Smooth muscle cell (in vitro differentiated cells): ENCODE results near the gene FSTL5. TPM values are rescaled to one million over a fixed set of nuclear protein-coding genes. Genes with fewer than 3 reads are reported as not detected.

Experiments used
- DNase-seq: peaks from one replicate; lab custom pipeline; 2025; ENCODE audit not compliant: unreplicated experiment; lab: John Stamatoyannopoulos, UW
- H2AFZ ChIP-seq: fragments of 200-600 bp; sonication (generic); 2 replicates; pipeline ENCODE4 v1.6.0; 2016; ENCODE audit warnings: antibody characterized with exemption, low read depth, mild to moderate bottlenecking
- H3F3A ChIP-seq: fragments of 200-600 bp; sonication (generic); 2 replicates; pipeline ENCODE4 v1.6.0; 2017; ENCODE audit warnings: antibody characterized with exemption, low read depth
- H3K27ac ChIP-seq: fragments of 200-600 bp; sonication (generic); 2 replicates; pipeline ENCODE4 v1.5.1; 2016; ENCODE audit warnings: low read depth, mild to moderate bottlenecking
- H3K27me3 ChIP-seq: fragments of 200-600 bp; sonication (generic); 2 replicates; pipeline ENCODE4 v1.6.1; 2016; ENCODE audit warnings: low read depth, mild to moderate bottlenecking
- H3K36me3 ChIP-seq: fragments of 200-600 bp; sonication (generic); 2 replicates; pipeline ENCODE4 v1.5.1; 2016; ENCODE audit warnings: low read depth
- H3K4me1 ChIP-seq: fragments of 200-600 bp; sonication (generic); 2 replicates; pipeline ENCODE4 v1.5.1; 2016; ENCODE audit warnings: low read depth
- H3K4me2 ChIP-seq: fragments of 200-600 bp; sonication (generic); 2 replicates; pipeline ENCODE4 v1.6.0; 2016; ENCODE audit warnings: mild to moderate bottlenecking
- H3K4me3 ChIP-seq: fragments of 200-600 bp; sonication (generic); 2 replicates; pipeline ENCODE4 v1.5.1; 2016; ENCODE audit warnings: mild to moderate bottlenecking
- H3K79me2 ChIP-seq: fragments of 200-600 bp; sonication (generic); 2 replicates; pipeline ENCODE4 v1.6.0; 2016; ENCODE audit warnings: low read depth, mild to moderate bottlenecking
- H3K9ac ChIP-seq: fragments of 200-600 bp; sonication (generic); 2 replicates; pipeline ENCODE4 v1.6.0; 2016; ENCODE audit warnings: low read depth
- H3K9me3 ChIP-seq: fragments of 200-600 bp; sonication (generic); replicated peaks from 2 replicates; pipeline ENCODE4 v1.5.1; 2016; ENCODE audit warnings: low read depth
- H4K20me1 ChIP-seq: fragments of 200-600 bp; sonication (generic); 2 replicates; pipeline ENCODE4 v1.6.0; 2016; ENCODE audit warnings: low read depth
- WGBS: methylation state at CpG from one replicate; pipeline ENCODE4 v1.1.7; 2016; ENCODE audit warnings: low lambda C conversion rate; 5-methylcytosine and 5-hydroxymethylcytosine counted together
- polyA plus RNA-seq: library from polyadenylated mRNA; unstranded; fragments of >200 nt; fragmentation: Nextera tagmentation; extraction: Ambion mirVana; gene quantifications from 2 replicates; pipeline ENCODE4 v1.2.1, GENCODE V29; 2016
- total RNA-seq: library from RNA; depleted of rRNA; stranded (reverse); fragments of >200 nt; gene quantifications from 2 replicates; pipeline ENCODE4 v1.2.3, GENCODE V29; 2014
- TF ChIP-seq, protein P1 (sequence below): fragments of 200-600 bp; sonication (generic); IDR thresholded peaks from 2 replicates; pipeline ENCODE4 v1.5.1; 2017; ENCODE audit warnings: borderline replicate concordance, mild to moderate bottlenecking, antibody characterized with exemption; ENCODE audit not compliant: insufficient read depth, poor library complexity, severe bottlenecking

Gene FSTL5
- total and polyA plus RNA-seq, 2 experiments from 2014 or later = 0.04 TPM; not detected in 1

- Histone ChIP-seq H3K27ac (no peak overlapping the region), H3K36me3 (no peaks in the 10 kb centered on the region), H3K79me2 (no peaks in the 10 kb centered on the region), H3K4me3 (no peak overlapping the region), H3K4me1 (peaks cover 3% of the 10 kb centered on the region), H3K9ac (no peak overlapping the region), H3K9me3 (no peaks in the 10 kb centered on the region), H3K4me2 (no peak overlapping the region), H2AFZ (no peak overlapping the region), H3F3A (no peaks in the 10 kb centered on the region), H3K27me3 (no peaks in the 10 kb centered on the region), H4K20me1 (no peaks in the 10 kb centered on the region)
- WGBS = 90% methylated on average over 5 of the region's 5 CpGs
- no peak for DNase-seq
- TF ChIP-seq, protein P1, sequence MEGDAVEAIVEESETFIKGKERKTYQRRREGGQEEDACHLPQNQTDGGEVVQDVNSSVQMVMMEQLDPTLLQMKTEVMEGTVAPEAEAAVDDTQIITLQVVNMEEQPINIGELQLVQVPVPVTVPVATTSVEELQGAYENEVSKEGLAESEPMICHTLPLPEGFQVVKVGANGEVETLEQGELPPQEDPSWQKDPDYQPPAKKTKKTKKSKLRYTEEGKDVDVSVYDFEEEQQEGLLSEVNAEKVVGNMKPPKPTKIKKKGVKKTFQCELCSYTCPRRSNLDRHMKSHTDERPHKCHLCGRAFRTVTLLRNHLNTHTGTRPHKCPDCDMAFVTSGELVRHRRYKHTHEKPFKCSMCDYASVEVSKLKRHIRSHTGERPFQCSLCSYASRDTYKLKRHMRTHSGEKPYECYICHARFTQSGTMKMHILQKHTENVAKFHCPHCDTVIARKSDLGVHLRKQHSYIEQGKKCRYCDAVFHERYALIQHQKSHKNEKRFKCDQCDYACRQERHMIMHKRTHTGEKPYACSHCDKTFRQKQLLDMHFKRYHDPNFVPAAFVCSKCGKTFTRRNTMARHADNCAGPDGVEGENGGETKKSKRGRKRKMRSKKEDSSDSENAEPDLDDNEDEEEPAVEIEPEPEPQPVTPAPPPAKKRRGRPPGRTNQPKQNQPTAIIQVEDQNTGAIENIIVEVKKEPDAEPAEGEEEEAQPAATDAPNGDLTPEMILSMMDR = no peak
These were observed 715.1 kb downstream of the FSTL5 start for GRCh38 chr4:161448550-161449180.

DNA sequence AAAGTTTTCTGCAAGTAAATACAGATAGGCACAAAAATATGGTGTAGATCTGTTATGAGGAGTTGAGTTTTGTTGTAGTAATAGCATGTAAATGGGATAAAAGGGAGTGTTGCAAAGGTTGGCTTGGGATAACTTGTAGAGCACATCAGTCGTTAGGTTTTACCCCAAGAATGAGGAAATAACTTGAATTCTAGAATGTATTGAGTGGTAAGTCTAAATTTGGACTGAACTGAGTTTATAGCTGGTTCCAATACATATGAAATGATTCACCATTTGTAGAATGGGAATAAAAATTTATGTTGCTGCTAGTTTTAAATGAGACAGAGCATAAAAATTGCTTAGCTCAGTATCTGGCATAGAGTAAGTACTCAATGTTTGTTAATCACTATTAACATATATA lies 719.2 kb downstream of the FSTL5 start:
- no peaks in the 10 kb centered on the region for H4K20me1 ChIP-seq
- no peaks in the 10 kb centered on the region for H3K27me3 ChIP-seq
- no peaks in the 10 kb centered on the region for H3K9me3 ChIP-seq
- H2AFZ ChIP-seq = no peak overlapping the region
- H3K4me2 ChIP-seq = no peak overlapping the region
- H3K9ac ChIP-seq = no peak overlapping the region
- H3K36me3 ChIP-seq = no peaks in the 10 kb centered on the region
- no peaks in the 10 kb centered on the region for H3K4me1 ChIP-seq
- no peak overlapping the region for H3K4me3 ChIP-seq
- H3K27ac ChIP-seq = no peak overlapping the region
- WGBS = 79% methylated on average over 1 of the region's 1 CpG
- H3F3A ChIP-seq = no peaks in the 10 kb centered on the region
- DNase-seq = no peak
- TF ChIP-seq, protein P1 = no peak
- no peaks in the 10 kb centered on the region for H3K79me2 ChIP-seq

DNA sequence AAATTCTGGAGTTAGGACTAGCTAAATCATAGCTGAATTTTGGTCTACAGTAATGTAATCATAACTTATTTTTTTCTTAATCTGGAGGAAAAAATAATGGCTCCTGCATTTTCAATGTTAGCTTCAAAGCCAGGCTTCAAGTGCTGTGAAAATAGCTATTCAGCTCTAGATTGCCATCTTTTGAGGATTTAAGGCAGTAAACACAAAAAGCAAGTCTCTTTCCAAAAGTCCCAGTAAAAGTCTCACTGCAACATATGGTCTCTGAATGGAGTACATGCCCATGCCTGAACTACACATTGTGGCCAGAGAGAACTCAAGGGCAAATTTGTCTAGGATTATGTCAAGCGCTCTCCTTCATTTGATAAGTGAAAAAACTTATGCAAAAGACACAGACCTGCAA lies 720.9 kb downstream of the FSTL5 start:
- Histone ChIP-seq H3K27me3 (no peaks in the 10 kb centered on the region), H3K36me3 (no peaks in the 10 kb centered on the region), H3K27ac (no peak overlapping the region), H2AFZ (peak overlapping the region; percentile 26), H4K20me1 (no peaks in the 10 kb centered on the region), H3K4me1 (no peaks in the 10 kb centered on the region), H3K79me2 (no peaks in the 10 kb centered on the region), H3K4me3 (no peak overlapping the region), H3K4me2 (no peak overlapping the region), H3F3A (no peaks in the 10 kb centered on the region), H3K9ac (no peak overlapping the region), H3K9me3 (no peaks in the 10 kb centered on the region)
- DNase-seq = no peak
- WGBS = 70% methylated on average over 1 of the region's 1 CpG
- TF ChIP-seq, protein P1 = no peak

DNA sequence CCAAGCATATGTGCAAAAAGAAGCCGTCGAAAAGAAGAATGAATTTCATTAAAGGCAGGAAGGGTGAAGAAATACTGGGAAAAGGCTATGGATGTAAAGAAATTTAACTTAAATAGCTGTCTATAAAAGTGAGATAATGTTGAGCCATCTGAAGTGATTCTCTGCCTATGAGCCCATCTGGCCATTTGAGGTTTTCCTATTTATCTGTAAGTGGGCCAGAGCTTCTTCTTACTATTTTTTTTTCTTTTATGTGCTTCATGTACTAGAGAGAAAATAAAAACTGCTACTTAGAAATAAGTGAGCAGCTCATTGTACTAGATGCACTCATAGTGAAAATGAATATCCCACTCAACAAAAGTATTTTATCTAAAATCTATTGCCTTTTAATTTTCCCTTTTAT lies 725.7 kb downstream of the FSTL5 start:
- H3K4me2 ChIP-seq = no peak overlapping the region
- H3K27me3 ChIP-seq = no peaks in the 10 kb centered on the region
- TF ChIP-seq, protein P1 = no peak
- WGBS = 78% methylated on average over 2 of the region's 2 CpGs
- no peaks in the 10 kb centered on the region for H3K9me3 ChIP-seq
- H3K9ac ChIP-seq = no peak overlapping the region
- H3F3A ChIP-seq = no peaks in the 10 kb centered on the region
- no peaks in the 10 kb centered on the region for H3K36me3 ChIP-seq
- H4K20me1 ChIP-seq = no peaks in the 10 kb centered on the region
- no peaks in the 10 kb centered on the region for H3K4me1 ChIP-seq
- DNase-seq = no peak
- H2AFZ ChIP-seq = no peak overlapping the region
- H3K4me3 ChIP-seq = no peak overlapping the region
- H3K79me2 ChIP-seq = no peaks in the 10 kb centered on the region
- no peak overlapping the region for H3K27ac ChIP-seq
